Eye (tissue), 1 donor: ENCODE measurements around the gene LPCAT3.

ENCODE experiments used
- DNase-seq: peaks from one replicate; pipeline ENCODE4 v3.0.0-alpha.2; 2015

Gene LPCAT3

GRCh38 chr12:6951551-6952120 is 66.6 kb downstream of the LPCAT3 start:
- DNase-seq = no peak

DNA sequence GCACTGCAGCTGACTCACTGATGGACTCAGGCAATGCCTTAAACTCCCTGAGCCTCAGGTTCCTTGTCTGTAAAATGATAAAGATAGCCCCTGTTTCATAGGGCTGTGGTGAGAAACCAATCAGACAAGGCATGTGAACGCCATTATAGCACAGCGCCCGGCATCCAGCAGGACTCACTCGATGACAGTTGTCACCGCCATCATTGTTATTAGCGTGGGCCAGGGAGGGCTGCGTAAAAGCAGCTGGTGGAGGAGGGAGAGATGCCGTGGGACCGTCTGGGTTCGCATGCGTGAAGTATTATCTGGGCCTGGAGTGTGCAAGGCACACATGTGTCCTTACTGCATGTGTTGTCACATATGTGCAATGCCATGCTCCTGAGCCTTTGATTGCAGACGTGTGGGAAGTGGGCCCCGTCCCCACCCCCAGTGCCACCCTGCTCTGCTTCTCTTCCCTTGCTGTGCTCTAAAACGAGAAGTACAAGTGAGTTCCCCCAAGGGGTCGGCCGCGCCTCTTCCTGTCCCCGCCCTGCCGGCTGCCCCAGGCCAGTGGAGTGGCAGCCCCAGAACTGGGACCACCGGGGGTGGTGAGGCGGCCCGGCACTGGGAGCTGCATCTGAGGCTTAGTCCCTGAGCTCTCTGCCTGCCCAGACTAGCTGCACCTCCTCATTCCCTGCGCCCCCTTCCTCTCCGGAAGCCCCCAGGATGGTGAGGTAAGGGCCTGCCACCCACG is 67.3 kb downstream of the LPCAT3 start, which contains the start of gene PTPN6:
Gene PTPN6 (plus strand): TSS at position 546 of the 730 bp plus-strand sequence. CDS start 157 bp downstream, at position 703.
- DNase-seq = no peak

- no peak for DNase-seq
Measured at GRCh38 chr12:6950401-6950801, 67.9 kb downstream of the LPCAT3 start.

DNA sequence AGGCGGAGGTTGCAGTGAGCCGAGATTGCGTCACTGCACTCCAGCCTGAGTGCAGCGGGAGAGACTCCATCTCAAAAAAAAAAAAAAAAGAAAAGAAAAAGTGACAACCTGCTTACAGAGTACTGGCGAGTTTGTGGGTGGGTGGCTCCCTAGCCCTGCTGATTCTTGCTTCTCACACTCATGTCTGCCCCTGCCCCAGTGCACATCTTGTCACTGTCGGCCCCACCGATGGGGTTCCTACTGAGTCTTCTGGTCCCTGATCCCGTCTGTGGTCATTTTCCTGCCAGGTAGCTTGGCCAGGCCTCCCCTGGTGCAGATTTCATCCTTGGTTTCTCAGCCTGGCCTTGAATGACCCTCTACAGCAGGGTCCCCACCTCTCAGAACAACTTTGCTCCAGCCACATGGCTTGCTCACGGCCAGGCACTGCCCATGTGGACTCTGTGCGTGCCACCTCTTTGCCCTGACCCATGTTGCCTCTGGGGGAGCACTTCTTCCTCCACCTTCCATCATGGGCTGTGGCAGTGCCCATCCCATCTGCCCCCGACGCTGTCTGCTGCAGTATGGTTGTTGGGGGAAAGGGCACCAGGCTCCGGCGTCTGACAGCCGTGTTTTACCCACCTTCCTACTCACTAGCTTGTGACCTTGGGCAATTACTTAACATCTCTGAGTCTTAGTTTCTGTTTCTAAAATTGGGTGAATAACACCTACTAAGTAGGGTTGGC is 69.2 kb downstream of the LPCAT3 start:
- no peak for DNase-seq

DNA sequence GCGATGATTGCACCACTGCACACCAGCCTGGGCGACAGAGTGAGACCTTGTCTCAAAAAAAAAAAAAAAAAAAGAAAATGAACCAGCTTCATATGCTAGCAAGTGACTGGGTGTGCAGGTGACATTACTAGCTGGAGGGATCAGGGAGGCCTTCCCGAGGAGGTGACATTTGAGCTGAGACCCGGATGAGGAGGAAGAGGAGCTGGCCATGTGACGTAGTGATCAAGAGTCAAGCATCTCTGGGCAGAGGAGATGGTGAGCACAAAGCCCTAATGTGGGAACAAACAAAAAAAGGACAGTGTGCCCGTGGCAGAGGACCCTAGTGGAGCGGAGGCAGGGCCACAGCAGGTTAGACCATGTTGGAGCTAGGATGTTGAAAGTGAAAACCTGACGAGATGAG is 70.7 kb downstream of the LPCAT3 start:
- no peak for DNase-seq

GRCh38 chr12:6946920-6947374 is 71.3 kb downstream of the LPCAT3 start:
- DNase-seq = no peak

GRCh38 chr12:6946033-6946919 is 72.0 kb downstream of the LPCAT3 start:
- peak; percentile 53 for DNase-seq

GRCh38 chr12:6945613-6946012 is 72.7 kb downstream of the LPCAT3 start:
- DNase-seq = no peak

DNA sequence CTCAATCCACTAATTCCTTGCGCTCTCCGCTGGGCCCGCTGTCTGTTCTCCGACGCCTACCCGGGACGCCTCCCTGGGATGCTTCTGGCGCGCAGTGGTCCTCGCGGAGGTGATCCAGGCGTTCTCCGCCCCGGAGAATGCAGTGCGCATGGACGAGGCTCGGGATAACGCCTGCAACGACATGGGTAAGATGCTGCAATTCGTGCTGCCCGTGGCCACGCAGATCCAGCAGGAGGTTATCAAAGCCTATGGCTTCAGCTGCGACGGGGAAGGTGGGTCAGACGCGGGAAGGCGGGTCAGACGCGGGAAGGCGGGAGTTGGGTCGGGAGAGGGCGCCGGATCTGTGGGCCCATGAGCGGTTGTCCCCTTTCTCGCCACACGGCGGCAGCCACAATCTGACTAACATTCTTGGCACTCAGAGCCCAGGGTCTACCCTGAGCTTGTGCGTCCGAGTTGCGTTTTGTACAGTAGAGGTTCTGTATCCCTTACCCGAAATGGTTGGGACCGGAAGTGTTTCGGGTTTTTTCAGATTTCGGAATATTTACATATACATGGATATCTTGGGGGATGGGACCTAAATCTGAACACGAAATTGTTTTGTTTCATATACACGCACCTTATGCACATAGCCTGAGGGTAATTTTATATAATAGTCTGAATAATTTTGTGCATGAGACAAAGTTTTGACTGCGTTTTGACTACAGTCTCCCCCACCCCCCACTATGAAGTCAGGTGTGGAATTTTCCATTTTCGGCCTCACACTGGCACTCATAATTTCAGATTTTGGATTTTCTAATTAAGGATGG is 73.7 kb downstream of the LPCAT3 start:
- peak; percentile 98 for DNase-seq

GRCh38 chr12:6943722-6944380 is 74.4 kb downstream of the LPCAT3 start, which contains the start of the genes C12orf57 and RNU7-1:
C12orf57 (plus strand) TSS chr12:6944022; CDS start chr12:6944122, 100 bp downstream.
RNU7-1 (plus strand) TSS chr12:6943816.
- DNase-seq = peak; percentile 97

- DNase-seq = no peak
Measured at GRCh38 chr12:6943389-6943721, 74.9 kb downstream of the LPCAT3 start.

- no peak for DNase-seq
Measured at GRCh38 chr12:6942331-6942665, 76.0 kb downstream of the LPCAT3 start.

DNA sequence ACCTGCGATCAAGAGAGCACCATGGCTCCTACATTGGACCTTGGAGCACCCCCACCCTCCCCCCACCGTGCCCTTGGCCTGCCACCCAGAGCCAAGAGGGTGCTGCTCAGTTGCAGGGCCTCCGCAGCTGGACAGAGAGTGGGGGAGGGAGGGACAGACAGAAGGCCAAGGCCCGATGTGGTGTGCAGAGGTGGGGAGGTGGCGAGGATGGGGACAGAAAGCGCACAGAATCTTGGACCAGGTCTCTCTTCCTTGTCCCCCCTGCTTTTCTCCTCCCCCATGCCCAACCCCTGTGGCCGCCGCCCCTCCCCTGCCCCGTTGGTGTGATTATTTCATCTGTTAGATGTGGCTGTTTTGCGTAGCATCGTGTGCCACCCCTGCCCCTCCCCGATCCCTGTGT is 76.5 kb downstream of the LPCAT3 start:
- DNase-seq = no peak

DNA sequence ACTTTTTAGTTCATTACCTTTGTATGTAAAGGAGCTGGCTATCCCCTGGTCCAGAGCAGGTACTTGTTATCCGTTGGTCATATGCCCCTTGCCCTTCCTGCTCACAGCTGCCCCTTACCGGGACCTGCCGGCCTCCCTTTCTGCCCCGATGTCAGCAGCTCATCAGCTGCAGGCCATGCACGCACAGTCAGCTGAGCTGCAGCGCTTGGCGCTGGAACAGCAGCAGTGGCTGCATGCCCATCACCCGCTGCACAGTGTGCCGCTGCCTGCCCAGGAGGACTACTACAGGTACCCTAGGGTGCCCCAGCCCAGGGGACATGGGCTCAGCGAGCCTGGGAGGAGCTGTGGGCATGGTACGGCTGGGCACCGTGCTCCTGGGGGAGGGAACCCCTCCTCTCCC is 77.0 kb downstream of the LPCAT3 start:
- DNase-seq = no peak

- DNase-seq = no peak
Measured at GRCh38 chr12:6939191-6939540, 79.1 kb downstream of the LPCAT3 start.

- no peak for DNase-seq
Measured at GRCh38 chr12:6938353-6939190, 79.7 kb downstream of the LPCAT3 start.

- peak; percentile 98 for DNase-seq
Measured at GRCh38 chr12:6937481-6938352, 80.6 kb downstream of the LPCAT3 start.

DNA sequence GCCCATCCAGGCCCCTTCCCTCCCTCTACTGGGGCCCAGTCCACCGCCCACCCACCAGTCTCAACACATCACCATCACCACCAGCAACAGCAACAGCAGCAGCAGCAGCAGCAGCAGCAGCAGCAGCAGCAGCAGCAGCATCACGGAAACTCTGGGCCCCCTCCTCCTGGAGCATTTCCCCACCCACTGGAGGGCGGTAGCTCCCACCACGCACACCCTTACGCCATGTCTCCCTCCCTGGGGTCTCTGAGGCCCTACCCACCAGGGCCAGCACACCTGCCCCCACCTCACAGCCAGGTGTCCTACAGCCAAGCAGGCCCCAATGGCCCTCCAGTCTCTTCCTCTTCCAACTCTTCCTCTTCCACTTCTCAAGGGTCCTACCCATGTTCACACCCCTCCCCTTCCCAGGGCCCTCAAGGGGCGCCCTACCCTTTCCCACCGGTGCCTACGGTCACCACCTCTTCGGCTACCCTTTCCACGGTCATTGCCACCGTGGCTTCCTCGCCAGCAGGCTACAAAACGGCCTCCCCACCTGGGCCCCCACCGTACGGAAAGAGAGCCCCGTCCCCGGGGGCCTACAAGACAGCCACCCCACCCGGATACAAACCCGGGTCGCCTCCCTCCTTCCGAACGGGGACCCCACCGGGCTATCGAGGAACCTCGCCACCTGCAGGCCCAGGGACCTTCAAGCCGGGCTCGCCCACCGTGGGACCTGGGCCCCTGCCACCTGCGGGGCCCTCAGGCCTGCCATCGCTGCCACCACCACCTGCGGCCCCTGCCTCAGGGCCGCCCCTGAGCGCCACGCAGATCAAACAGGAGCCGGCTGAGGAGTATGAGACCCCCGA is 81.4 kb downstream of the LPCAT3 start:
- DNase-seq = peak; percentile 52
